GM18502 (cell line): ENCODE results near the gene IPO13.

ENCODE experiments used
- ATAC-seq: cut with Tn5 transposase; IDR thresholded peaks from one replicate; pipeline ENCODE4 v1.9.1; 2021; ENCODE audit warnings: mild to moderate bottlenecking; ENCODE audit not compliant: unreplicated experiment, poor library complexity

IPO13 gene

DNA sequence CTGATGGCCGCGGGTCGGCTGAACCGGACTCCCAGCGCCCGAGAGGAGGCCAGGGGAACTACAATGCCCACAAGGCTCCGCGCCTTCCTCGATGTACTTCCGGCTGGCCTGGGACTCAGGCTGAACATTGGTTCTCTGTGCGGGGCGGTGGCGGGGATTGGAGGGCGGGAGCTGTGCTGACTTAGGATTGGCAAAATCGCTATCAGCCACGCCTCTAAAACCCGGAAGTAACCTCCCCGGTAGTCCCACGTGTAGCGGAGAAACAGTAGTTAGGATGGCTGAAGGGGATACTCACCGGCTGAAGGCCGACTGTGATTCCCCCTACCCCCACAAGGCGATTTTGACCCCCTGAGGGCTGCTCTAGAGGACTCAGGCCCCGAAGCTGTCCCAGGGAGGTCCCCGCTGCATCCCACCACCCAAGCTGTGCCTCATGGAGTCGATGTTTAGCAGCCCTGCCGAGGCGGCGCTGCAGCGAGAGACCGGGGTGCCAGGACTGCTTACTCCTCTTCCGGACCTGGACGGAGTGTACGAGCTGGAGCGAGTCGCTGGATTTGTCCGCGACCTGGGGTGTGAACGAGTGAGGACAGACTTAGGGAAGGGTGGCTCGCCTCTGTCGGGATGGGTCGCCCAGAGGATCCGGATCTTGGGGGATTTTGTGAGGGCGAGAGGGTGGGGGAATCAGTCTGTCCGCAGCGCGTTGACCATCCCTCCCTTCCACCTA is 23.2 kb downstream of the IPO13 start, which contains the start of gene DPH2:
TSS of gene DPH2 (plus strand) at position 265 of the 721 bp plus-strand sequence. CDS start at position 431, 166 bp downstream.
- ATAC-seq: peak; percentile 87

DNA sequence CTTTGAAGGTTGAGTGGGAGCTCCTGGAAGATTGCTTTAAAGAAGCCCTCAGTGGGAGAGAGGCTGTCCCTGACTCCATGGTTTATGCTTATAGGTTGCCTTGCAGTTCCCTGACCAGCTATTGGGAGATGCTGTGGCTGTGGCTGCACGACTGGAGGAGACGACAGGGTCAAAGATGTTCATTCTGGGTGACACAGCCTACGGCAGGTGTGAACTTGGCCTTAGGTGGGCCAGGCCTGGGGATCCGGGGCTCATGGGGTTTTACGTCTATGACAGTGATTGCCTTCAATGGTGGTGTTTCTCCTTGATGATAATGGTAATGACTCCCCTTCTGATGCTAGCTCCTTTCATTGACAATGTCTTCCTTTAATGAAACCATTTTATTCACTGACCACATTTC is 23.8 kb downstream of the IPO13 start:
- no peak for ATAC-seq

DNA sequence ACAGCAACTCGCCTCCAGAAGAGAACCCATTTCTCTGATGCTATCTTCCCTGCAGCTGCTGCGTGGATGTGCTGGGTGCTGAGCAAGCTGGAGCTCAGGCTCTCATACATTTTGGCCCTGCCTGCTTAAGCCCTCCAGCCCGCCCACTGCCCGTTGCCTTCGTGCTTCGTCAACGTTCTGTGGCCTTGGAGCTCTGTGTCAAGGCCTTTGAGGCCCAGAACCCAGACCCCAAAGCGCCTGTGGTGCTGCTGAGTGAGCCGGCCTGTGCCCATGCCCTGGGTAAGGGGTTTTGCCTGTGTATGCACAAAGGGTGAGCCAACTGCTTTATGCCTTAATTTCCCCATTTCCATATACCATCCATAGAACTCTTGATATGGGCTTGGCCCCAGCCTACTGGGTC is 24.2 kb downstream of the IPO13 start:
- no peak for ATAC-seq

DNA sequence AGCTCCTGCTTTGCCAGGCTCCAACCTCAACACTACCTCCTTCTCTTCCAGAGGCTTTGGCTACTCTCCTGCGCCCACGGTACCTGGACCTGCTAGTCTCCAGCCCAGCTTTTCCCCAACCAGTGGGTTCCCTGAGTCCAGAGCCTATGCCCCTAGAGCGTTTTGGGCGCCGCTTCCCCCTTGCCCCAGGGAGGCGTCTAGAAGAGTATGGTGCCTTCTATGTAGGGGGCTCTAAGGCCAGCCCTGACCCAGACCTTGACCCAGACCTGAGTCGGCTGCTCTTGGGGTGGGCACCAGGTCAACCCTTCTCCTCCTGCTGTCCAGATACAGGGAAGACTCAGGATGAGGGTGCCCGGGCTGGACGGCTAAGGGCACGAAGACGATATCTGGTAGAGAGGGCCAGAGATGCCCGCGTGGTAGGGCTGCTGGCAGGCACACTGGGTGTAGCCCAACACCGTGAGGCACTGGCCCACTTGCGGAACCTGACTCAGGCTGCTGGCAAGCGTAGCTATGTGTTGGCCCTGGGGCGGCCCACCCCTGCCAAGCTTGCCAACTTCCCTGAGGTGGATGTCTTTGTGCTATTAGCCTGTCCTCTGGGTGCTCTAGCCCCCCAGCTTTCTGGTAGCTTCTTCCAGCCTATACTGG is 24.7 kb downstream of the IPO13 start:
- ATAC-seq: no peak

DNA sequence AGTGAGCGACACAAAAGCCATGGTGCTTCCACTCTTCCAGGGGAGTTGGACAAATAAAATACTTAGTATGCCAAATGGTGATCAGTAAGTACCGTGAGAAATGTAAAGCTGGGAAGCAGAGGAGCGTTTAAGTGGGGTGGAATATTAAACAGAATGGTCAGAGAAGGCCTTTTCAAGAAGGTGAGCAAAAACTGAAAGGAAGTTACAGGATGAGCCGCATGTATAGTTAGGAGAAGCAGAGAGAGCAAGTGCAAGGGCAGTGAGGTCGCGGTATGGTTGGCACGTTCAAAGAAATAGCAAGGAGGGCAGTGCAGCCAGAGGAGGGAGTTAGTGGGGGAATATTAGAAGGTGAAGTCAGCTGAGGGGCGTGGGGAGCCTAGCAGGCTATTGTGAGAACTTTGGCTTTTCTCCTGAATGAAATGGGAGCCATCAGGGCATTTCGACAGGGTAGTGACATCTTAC is 27.3 kb downstream of the IPO13 start:
- no peak for ATAC-seq

DNA sequence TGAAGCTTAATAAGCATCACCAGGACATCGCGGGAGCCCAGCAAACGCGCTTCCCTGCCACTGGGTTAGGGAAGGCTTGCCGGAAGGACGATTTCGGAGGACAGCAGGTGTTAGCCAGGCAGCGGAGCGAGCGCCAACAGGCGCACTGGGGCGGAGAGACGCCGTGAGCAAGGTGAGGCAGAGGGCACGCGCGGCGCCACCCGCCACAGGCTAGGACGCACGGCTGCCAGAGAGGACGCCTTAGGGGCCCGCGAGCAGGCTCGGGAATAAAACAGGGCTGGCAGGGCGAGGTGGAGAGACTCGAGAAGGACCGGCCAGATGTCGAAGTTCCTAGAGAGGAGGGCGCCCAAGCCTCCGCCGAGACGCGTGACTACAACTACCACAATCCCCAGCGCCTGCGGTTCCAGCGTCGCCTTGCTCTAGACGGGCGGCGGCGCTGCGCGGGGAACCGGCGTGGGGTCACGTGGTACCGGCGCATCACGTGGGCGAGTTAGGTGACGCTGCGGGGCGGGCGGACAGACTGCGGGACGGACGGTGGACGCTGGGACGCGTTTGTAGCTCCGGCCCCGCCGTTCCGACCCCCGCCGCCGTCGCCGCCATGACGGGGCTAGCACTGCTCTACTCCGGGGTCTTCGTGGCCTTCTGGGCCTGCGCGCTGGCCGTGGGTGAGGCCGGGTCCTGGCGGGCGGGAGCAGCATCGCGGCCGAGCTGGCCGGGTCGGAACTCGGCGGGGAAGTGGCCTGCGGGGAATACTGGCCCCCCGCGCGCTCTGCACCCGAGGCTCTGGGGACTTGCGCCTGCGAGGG is 27.9 kb downstream of the IPO13 start, which contains the start of gene ATP6V0B:
TSS of gene ATP6V0B (plus strand) at position 518 of the 806 bp plus-strand sequence. CDS start at position 599, 81 bp downstream.
- ATAC-seq: peak; percentile 64

DNA sequence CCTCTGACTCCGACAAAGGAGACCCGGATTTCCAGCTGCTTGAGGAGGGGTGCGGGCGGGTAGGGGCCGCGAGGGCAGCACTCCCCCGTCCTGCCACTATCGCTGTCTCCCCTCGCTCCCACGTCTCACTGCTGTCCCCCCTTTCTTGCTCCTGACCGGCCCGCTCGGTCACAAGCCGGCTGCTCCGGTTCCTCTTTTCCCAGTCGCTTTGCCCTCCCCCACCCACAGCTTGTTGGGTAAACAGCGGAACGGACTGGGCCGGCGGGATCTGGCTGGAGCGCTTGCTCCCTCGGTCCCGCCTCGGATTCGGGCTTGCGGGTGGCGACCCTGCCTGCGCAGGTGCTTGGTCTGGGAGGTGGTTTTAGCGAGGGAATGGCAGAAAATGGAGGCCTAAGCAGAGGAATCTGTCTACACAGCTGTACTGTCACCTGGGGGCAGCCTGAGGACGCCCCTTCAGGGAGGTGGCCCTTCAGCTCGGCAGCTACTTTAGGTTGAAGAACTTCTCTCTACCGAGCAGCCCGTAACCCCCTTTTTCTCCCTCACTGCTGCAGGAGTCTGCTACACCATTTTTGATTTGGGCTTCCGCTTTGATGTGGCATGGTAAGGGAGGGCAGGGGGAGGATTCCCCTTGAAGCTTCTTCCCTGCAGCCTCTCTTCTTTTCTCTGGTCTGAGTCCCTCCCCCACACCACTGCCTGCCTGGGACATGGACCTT is 28.7 kb downstream of the IPO13 start:
- ATAC-seq: peak; percentile 1

DNA sequence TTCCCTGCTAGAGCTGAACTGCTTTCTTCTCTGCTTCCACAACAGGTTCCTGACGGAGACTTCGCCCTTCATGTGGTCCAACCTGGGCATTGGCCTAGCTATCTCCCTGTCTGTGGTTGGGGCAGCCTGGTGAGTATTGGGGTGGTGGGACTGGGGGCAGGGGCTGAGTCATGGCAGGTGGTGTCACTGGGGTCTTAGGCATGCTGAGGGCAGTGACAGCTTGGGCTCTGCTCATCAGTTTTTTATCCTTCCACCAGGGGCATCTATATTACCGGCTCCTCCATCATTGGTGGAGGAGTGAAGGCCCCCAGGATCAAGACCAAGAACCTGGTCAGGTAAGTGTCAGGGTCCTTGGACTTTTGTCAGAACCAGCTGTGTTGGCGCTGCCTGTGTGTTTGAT is 29.3 kb downstream of the IPO13 start:
- ATAC-seq: no peak

DNA sequence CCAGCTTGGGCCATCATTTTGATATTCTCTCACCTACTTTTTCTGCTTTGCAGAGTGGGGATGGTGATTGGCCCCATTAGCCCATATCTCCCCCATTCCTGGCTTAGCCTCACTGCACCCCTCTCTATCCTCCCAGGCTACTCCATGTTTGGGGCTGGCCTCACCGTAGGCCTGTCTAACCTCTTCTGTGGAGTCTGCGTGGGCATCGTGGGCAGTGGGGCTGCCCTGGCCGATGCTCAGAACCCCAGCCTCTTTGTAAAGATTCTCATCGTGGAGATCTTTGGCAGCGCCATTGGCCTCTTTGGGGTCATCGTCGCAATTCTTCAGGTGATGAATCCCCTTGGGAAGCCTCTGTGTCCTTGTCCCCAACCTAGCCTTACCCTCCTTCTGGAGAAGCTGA is 30.1 kb downstream of the IPO13 start:
- ATAC-seq: no peak

DNA sequence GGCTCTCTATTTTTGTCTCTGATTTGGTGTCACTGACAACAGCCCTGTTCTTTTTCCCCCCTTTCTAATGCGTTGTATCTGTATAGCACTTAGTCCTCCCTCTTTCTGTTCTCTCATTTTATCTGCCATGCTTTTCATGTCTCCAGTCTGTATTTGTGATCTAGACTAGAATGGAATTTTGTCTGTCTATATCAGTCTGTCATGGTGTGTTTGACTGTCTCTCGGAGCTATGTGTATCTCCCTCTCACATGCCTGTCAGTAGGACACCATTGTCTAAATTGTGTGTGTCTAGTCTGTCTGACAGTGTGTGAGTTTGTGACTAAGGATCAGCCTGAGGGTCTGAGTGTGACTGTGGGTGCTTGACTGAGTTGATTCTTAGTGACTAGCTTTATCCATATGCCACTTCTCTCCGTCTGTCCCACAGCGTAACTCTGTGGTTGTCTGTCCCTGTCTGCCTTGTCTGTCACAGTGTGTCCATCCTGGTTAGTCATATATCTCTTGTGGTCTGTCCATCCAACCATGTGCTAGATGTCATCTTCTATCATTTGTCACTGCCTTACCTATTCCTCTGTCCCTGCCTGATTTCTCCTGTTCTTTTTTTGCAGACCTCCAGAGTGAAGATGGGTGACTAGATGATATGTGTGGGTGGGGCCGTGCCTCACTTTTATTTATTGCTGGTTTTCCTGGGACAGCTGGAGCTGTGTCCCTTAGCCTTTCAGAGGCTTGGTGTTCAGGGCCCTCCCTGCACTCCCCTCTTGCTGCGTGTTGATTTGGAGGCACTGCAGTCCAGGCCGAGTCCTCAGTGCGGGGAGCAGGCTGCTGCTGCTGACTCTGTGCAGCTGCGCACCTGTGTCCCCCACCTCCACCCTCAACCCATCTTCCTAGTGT is 30.9 kb downstream of the IPO13 start:
- no peak for ATAC-seq

DNA sequence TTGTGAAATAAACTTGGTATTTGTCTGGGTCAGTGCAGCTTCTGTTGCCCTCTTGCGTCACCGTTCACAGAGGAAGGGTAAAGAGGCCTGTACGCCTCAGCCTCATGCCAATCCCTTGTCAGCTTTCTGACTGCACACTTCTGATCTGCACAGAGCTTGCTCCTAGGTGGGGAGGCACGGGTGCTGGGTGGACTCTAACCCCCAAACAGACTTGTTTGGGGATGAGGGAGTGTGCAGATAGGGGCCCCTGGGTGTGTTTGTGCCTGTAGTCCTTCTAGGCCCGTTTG is 31.5 kb downstream of the IPO13 start:
- no peak for ATAC-seq

DNA sequence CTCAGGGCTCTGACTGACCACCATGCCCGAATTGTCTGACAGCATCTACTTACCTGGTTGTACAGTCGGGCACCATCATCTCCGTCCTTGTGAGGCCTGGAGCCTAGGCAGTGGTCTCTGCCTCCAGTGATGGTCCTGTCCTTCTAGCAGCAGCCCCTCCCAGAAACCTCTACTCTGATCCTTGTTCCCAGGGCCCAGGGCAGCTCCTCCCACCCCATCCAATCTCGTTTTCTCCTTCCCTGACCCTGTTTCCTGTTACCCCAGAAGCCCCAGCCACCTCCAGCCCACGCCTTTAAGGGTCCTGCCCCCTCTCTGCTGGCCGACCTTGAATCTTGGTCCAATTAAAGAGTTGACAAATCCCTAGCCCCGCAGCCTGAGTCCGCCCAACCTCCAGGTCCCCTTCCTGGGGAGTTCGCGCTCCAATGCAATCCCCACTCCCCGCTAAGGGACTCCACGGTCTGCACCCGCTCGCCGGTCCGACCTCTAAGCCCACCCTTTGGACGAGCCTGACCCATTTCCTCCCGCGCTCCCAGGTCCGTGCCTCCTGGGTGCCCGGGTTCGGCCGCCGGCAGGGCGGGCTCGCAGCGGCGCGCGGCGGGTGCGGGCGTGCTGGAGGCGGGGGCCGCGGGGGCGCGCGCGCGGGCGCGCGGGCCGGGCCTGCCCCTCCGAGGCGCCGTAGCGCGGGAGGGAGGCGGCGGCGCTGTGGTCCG is 32.0 kb downstream of the IPO13 start, which contains the start of gene B4GALT2:
TSS of gene B4GALT2 (plus strand) at position 660 of the 710 bp plus-strand sequence. CDS start 1,951 bp downstream, outside the sequence.
- no peak for ATAC-seq

DNA sequence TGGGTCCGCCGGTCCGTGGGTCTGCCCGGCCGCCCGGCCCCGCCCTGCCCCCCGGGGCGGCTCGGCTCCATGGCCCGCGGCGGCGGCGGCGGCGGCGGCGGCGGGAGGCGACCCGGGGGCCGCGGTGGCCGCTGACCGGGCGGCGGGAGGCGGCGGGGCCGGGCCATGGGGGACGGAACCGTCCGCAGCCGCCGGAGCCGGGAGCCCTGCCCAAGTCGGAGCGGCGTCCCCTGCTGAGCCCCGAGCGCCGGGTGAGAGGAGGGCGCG is 32.4 kb downstream of the IPO13 start:
- ATAC-seq: no peak

DNA sequence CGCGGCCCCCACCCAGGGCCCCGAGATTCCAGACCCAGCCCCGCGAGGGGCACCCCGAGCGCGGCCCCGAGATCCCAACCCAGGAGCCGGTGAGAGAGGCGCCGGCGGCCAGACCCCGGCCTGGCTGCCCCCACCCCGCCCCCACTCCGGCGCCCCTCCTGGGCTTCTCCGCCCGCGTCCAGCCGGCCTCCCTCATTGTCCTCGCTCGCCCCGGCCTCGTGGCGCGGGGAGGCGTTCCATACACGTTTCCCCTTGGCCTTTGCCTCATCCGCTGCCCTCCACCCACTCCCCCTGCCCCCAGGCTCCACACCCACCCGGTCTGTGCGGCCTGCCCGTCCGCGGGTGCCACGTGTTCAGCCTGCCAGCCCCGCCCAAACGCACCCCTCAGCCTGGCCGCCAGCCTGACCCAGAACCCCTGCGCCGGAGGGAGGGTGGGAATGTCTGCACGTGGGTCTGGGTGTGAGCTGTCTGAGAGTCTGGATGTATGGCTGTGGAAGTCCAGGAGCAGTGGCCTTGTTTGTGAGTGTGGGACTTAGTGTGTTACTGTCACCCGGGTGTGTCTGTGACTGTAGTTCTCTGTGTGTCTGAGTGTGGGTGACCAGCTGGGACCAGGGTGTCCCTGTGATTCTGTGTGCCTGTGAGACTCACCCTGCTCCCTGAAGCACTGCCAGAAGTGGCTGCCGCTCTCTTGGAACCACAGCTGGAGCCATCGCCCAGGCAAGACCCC is 32.9 kb downstream of the IPO13 start:
- no peak for ATAC-seq

DNA sequence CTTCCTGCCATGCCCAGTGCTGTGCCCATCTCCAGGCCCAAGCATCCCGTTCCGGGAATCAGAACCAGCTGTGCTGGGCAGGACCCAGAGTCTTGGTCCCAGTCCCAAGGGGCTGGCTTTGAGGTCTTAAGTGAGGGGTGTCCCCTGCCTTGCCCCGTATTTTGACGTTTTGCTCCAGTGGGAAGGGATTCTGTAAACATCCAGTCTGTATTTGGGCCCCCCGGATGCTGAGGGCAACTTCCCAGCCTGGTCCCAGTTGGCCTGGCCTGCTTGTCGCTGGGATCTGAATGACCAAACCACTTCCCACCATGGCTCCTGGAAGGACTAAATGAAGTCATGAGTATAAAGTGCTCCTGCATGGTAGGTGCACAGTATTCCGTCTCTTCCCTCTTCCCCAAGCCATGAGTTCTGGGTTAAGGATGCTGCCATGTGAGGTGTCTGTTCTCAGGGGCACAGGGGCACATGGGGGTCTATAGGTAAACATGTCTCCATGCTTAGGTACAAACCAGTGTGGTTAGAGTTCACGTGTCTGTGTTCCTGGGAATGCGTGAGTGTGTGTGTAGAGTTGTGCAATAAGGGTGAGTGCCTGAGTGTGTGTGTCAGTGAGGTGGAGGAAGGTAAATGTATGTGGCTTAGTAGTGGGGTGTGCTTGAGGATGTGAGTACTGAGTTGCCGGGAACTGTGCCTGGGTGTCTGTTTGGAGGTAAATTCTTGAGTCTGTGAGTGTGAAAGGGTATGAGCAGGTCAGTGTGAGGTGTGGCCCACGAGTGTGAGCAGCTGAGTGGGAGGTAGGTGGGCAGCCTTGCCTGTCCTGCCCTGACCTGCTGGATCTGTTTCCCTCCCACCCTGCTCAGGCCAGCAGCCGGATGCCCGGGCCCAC is 33.7 kb downstream of the IPO13 start:
- no peak for ATAC-seq

DNA sequence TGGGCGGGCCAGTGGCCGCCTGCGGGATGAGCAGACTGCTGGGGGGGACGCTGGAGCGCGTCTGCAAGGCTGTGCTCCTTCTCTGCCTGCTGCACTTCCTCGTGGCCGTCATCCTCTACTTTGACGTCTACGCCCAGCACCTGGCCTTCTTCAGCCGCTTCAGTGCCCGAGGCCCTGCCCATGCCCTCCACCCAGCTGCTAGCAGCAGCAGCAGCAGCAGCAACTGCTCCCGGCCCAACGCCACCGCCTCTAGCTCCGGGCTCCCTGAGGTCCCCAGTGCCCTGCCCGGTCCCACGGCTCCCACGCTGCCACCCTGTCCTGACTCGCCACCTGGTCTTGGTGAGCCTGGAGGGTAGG is 34.4 kb downstream of the IPO13 start:
- ATAC-seq: no peak

DNA sequence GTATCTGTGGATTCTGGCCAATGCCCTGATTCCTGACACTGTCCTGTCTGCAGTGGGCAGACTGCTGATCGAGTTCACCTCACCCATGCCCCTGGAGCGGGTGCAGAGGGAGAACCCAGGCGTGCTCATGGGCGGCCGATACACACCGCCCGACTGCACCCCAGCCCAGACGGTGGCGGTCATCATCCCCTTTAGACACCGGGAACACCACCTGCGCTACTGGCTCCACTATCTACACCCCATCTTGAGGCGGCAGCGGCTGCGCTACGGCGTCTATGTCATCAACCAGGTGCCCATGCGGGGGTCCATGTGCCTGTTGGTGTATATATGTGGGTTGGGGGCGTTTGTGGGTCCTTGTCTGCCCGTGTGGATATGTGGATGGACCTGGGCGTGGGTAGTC is 34.9 kb downstream of the IPO13 start:
- ATAC-seq: no peak

DNA sequence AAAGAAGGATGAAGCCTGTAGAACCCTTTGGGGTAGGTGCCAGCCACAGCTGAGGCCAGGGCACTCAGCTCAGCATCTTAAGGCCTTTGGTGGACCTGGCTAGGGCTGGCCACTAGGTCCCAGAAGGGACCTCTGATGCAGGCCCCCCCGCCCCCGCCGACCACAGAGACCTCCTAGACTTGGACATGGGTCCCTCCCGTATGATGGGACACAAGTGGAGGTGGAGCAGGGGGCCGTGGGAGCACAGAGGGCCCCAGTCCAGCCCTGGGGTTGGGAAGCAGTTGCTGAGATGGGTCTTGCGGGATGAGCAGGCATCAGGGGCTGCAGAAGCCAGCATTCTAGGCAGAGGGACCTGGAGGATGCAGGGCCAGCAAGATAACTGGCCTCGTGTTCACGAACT is 35.5 kb downstream of the IPO13 start:
- ATAC-seq: no peak
